GM19328 (cell line): ENCODE measurements around the gene PRMT7.

Experiments
- ATAC-seq: cut with Tn5 transposase; IDR thresholded peaks from one replicate; pipeline ENCODE4 v1.9.1; 2021; ENCODE audit warnings: mild to moderate bottlenecking, moderate library complexity; ENCODE audit not compliant: unreplicated experiment

The PRMT7 gene

GRCh38 chr16:68362262-68362913 is 51.6 kb downstream of the PRMT7 start:
- no peak for ATAC-seq

GRCh38 chr16:68362947-68363657 is 52.3 kb downstream of the PRMT7 start:
- no peak for ATAC-seq

GRCh38 chr16:68363658-68364521 is 53.1 kb downstream of the PRMT7 start:
- ATAC-seq: no peak

GRCh38 chr16:68364561-68364998 is 53.8 kb downstream of the PRMT7 start:
- ATAC-seq: no peak

- ATAC-seq: no peak
Measured at GRCh38 chr16:68365167-68365817, 54.5 kb downstream of the PRMT7 start.

GRCh38 chr16:68366062-68366461 is 55.2 kb downstream of the PRMT7 start:
- no peak for ATAC-seq

GRCh38 chr16:68367030-68367429 is 56.2 kb downstream of the PRMT7 start:
- no peak for ATAC-seq

GRCh38 chr16:68367440-68367839 is 56.6 kb downstream of the PRMT7 start:
- no peak for ATAC-seq

GRCh38 chr16:68367891-68368290 is 57.1 kb downstream of the PRMT7 start:
- ATAC-seq: no peak

- no peak for ATAC-seq
Measured at GRCh38 chr16:68368301-68368888, 57.6 kb downstream of the PRMT7 start.

- no peak for ATAC-seq
Measured at GRCh38 chr16:68369168-68369567, 58.3 kb downstream of the PRMT7 start.

- no peak for ATAC-seq
Measured at GRCh38 chr16:68369697-68370580, 59.1 kb downstream of the PRMT7 start.

GRCh38 chr16:68370581-68371275 is 59.9 kb downstream of the PRMT7 start:
- no peak for ATAC-seq

GRCh38 chr16:68371276-68371651 is 60.4 kb downstream of the PRMT7 start:
- ATAC-seq: no peak

GRCh38 chr16:68371706-68372380 is 61.0 kb downstream of the PRMT7 start:
- ATAC-seq: no peak

- ATAC-seq: no peak
Measured at GRCh38 chr16:68372381-68372720, 61.5 kb downstream of the PRMT7 start.

GRCh38 chr16:68372806-68373205 is 62.0 kb downstream of the PRMT7 start:
- ATAC-seq: no peak

- no peak for ATAC-seq
Measured at GRCh38 chr16:68373528-68374245, 62.9 kb downstream of the PRMT7 start.
